ENCODE data around the gene SCN3B. TPM values are rescaled to one million over a fixed set of nuclear protein-coding genes. Genes with fewer than 3 reads are reported as not detected.
"Not testable (repeated sequence)": the region's sequence is repeated elsewhere in the genome, so short reads cannot be mapped to it uniquely, and the experiment has no call there.

Gene SCN3B
- total RNA-seq, 1 donor from 2014 or later, result not detected

DNA sequence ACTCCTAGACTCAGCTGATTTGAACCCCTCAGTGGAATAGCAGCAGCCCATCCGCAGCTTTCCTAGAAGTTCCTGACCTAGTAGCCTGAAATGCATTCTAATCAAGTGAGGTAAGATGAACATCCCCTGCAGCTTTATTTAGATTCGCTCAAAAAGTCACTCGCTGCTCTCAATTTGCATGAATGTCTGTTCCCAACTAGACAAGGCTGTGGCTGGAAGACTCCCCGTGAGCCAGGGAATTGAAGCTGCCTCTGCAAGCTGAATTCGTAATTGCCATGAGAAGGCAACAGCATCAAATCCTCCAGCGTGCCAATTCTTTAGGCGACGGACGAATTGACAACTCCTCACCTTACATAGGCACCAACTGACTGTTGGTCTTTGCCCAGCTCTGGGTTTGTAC, 17.1 kb upstream of the SCN3B start:
- Histone ChIP-seq H3K27me3 (no peaks in the 10 kb centered on the region), H3K79me2 (ENCODE audit: low read depth) (no peaks in the 10 kb centered on the region), H3K4me3 (no peak overlapping the region), H3K36me3 (no peaks in the 10 kb centered on the region), H2AFZ (replicated peaks) (peak overlapping the region; percentile 66), H3F3A (ENCODE audit: low read depth) (no peaks in the 10 kb centered on the region), H4K20me1 (ENCODE audit: low read depth) (no peaks in the 10 kb centered on the region), H3K4me2 (no peak overlapping the region), H3K9me3 (ENCODE audit: low read depth) (no peaks in the 10 kb centered on the region), H3K27ac (no peak overlapping the region), H3K4me1 (peaks cover 5% of the 10 kb centered on the region), H3K9ac (no peak overlapping the region)
- no peaks in the 10 kb centered on the region for H3K9me3 Mint-ChIP-seq
- H3K4me3 Mint-ChIP-seq, result no peak overlapping the region
- H3K27me3 Mint-ChIP-seq (ENCODE audit: insufficient read depth, low read depth), result no peaks in the 10 kb centered on the region
- TF ChIP-seq EZH2phosphoT487 (IDR thresholded peaks at IDR 0.05), result no peak
- TF ChIP-seq, protein P1, sequence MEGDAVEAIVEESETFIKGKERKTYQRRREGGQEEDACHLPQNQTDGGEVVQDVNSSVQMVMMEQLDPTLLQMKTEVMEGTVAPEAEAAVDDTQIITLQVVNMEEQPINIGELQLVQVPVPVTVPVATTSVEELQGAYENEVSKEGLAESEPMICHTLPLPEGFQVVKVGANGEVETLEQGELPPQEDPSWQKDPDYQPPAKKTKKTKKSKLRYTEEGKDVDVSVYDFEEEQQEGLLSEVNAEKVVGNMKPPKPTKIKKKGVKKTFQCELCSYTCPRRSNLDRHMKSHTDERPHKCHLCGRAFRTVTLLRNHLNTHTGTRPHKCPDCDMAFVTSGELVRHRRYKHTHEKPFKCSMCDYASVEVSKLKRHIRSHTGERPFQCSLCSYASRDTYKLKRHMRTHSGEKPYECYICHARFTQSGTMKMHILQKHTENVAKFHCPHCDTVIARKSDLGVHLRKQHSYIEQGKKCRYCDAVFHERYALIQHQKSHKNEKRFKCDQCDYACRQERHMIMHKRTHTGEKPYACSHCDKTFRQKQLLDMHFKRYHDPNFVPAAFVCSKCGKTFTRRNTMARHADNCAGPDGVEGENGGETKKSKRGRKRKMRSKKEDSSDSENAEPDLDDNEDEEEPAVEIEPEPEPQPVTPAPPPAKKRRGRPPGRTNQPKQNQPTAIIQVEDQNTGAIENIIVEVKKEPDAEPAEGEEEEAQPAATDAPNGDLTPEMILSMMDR (IDR thresholded peaks at IDR 0.05), result no peak
- no peak for TF ChIP-seq EZH2 (IDR thresholded peaks at IDR 0.05)
- H3K27ac Mint-ChIP-seq, result no peak overlapping the region
- peaks cover 4% of the 10 kb centered on the region for H3K4me1 Mint-ChIP-seq
- peak; percentile 11 for DNase-seq (ENCODE audit: low spot score)
- no peaks in the 10 kb centered on the region for H3K36me3 Mint-ChIP-seq

DNA sequence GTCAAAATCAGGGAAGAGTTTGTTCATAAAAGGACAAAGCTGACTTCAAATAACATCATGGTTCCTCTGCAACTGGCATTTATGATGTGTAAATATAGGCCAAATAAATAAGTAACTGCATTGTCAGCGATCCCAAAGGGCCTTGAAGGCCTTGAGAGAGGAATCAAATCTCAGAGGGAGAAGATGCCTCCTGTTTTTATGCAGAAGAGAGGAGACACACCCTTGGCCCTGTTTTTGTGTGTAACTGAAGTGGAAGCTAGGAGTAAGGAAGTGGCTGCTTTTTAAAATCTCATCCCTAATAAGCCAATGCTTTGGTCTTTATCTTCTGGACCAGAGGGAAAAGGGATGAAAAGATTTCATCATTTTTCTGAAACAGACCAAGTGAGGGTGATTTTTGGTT, 15.7 kb upstream of the SCN3B start:
- H3F3A ChIP-seq (ENCODE audit: low read depth), result no peaks in the 10 kb centered on the region
- H3K9me3 ChIP-seq (ENCODE audit: low read depth), result no peaks in the 10 kb centered on the region
- Mint-ChIP-seq H3K9me3 (no peaks in the 10 kb centered on the region), H3K27me3 (ENCODE audit: insufficient read depth, low read depth) (no peaks in the 10 kb centered on the region), H3K27ac (no peak overlapping the region), H3K4me3 (no peak overlapping the region), H3K36me3 (no peaks in the 10 kb centered on the region), H3K4me1 (peaks cover 4% of the 10 kb centered on the region)
- no peak overlapping the region for H2AFZ ChIP-seq (replicated peaks)
- H3K4me3 ChIP-seq, result no peak overlapping the region
- H3K79me2 ChIP-seq (ENCODE audit: low read depth), result no peaks in the 10 kb centered on the region
- H3K36me3 ChIP-seq, result no peaks in the 10 kb centered on the region
- TF ChIP-seq EZH2 (IDR thresholded peaks at IDR 0.05), result no peak
- TF ChIP-seq, protein P1 (IDR thresholded peaks at IDR 0.05), result no peak
- no peak for TF ChIP-seq EZH2phosphoT487 (IDR thresholded peaks at IDR 0.05)
- H3K27me3 ChIP-seq, result no peaks in the 10 kb centered on the region
- no peak overlapping the region for H3K4me2 ChIP-seq
- no peak overlapping the region for H3K27ac ChIP-seq
- peaks cover 5% of the 10 kb centered on the region for H3K4me1 ChIP-seq
- H4K20me1 ChIP-seq (ENCODE audit: low read depth), result no peaks in the 10 kb centered on the region
- no peak for DNase-seq (ENCODE audit: low spot score)
- H3K9ac ChIP-seq, result no peak overlapping the region

DNA sequence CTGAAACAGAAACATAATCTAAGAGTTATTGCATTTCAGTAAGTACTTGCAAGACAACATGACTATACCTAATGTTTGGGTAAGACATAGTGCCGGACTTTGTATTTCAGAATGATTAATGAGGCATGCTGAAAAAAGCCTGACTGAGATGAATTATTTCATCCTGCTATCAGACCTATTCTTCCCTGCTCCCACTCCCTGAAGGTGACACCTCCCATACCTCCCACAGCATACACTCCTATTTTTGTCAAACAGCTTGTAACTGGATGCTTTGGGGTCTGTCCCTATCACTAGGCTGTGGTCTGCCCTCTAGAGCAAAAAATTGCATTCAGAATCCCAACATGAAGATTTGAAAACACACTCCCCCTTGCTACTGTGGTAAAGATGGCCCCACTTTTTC, 10.9 kb upstream of the SCN3B start:
- TF ChIP-seq, protein P1 (IDR thresholded peaks at IDR 0.05), result no peak
- TF ChIP-seq EZH2 (IDR thresholded peaks at IDR 0.05), result no peak
- no peak for TF ChIP-seq EZH2phosphoT487 (IDR thresholded peaks at IDR 0.05)
- no peak overlapping the region for H3K4me3 ChIP-seq
- H3K27ac ChIP-seq, result no peak overlapping the region
- no peak overlapping the region for H3K9ac ChIP-seq
- no peaks in the 10 kb centered on the region for H3K9me3 ChIP-seq (ENCODE audit: low read depth)
- no peaks in the 10 kb centered on the region for H3K36me3 ChIP-seq
- H3K9me3 Mint-ChIP-seq, result peaks cover 9% of the 10 kb centered on the region
- H3K79me2 ChIP-seq (ENCODE audit: low read depth), result no peaks in the 10 kb centered on the region
- H3K4me1 Mint-ChIP-seq, result no peaks in the 10 kb centered on the region
- H2AFZ ChIP-seq (replicated peaks), result no peak overlapping the region
- no peak overlapping the region for H3K27ac Mint-ChIP-seq
- no peak overlapping the region for H3K4me2 ChIP-seq
- no peaks in the 10 kb centered on the region for H3K27me3 ChIP-seq
- DNase-seq (ENCODE audit: low spot score), result no peak
- no peaks in the 10 kb centered on the region for H3F3A ChIP-seq (ENCODE audit: low read depth)
- H4K20me1 ChIP-seq (ENCODE audit: low read depth), result no peaks in the 10 kb centered on the region
- H3K27me3 Mint-ChIP-seq (ENCODE audit: insufficient read depth, low read depth), result no peaks in the 10 kb centered on the region
- H3K4me1 ChIP-seq, result peaks cover 5% of the 10 kb centered on the region
- no peaks in the 10 kb centered on the region for H3K36me3 Mint-ChIP-seq
- no peak overlapping the region for H3K4me3 Mint-ChIP-seq

DNA sequence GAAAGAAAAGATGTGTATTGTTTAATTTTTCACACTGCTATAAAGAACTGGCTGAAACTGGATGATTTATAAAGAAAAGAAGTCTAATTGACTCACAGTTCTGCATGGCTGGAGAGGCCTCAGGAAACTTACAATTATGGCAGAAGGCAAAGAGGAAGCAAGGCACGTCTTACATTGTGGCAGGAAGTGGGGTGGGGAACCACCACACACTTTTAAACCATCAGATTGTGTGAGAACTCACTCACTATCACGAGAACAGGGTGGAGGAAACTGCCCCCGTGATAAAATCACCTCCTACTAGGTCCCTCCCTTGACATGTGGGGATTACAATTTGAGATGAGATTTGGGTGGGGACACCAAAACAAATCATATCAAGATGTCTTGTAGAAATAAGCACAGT, 5.5 kb upstream of the SCN3B start:
- not testable (repeated sequence) for H3K27ac ChIP-seq; H3K9me3 Mint-ChIP-seq; H3K4me3 Mint-ChIP-seq; H4K20me1 ChIP-seq (ENCODE audit: low read depth); H3K4me1 Mint-ChIP-seq; H3K36me3 ChIP-seq; H3F3A ChIP-seq (ENCODE audit: low read depth); DNase-seq (ENCODE audit: low spot score); H2AFZ ChIP-seq (replicated peaks); H3K27ac Mint-ChIP-seq; H3K9ac ChIP-seq; H3K36me3 Mint-ChIP-seq; H3K79me2 ChIP-seq (ENCODE audit: low read depth); H3K4me3 ChIP-seq; H3K4me2 ChIP-seq; H3K4me1 ChIP-seq; H3K9me3 ChIP-seq (ENCODE audit: low read depth)
- peaks cover 39% of the 10 kb centered on the region for H3K27me3 ChIP-seq
- H3K27me3 Mint-ChIP-seq (ENCODE audit: insufficient read depth, low read depth), result peaks cover 19% of the 10 kb centered on the region

Data from neural progenitor cell (in vitro differentiated cells).